LNCaP clone FGC (cell line): ENCODE results near the gene TSC22D1.

Experiments used
- DNase-seq: peaks from one replicate; pipeline ENCODE4 v3.0.0-alpha.2; 2011; ENCODE audit warnings: low read depth
- H3K4me3 ChIP-seq: 2 replicates; pipeline ENCODE4 v1.5.1; 2011; ENCODE audit warnings: mild to moderate bottlenecking, low read depth, low read length, control low read depth
- CTCF ChIP-seq: IDR thresholded peaks from 2 replicates; pipeline ENCODE4 v1.5.1; 2012; ENCODE audit warnings: mild to moderate bottlenecking; ENCODE audit not compliant: control insufficient read depth, insufficient read depth; ENCODE audit errors: extremely low read depth

Gene TSC22D1

GRCh38 chr13:44398606-44399005, 177.5 kb downstream of the TSC22D1 start:
- H3K4me3 ChIP-seq: no peak overlapping the region
- no peak for TF ChIP-seq CTCF
- no peak for DNase-seq

- no peak for TF ChIP-seq CTCF
- no peak overlapping the region for H3K4me3 ChIP-seq
- DNase-seq: no peak
Measured at GRCh38 chr13:44397766-44398223, 178.3 kb downstream of the TSC22D1 start.

- H3K4me3 ChIP-seq: no peak overlapping the region
- DNase-seq: no peak
- no peak for TF ChIP-seq CTCF
Measured at GRCh38 chr13:44396701-44397580, 179.2 kb downstream of the TSC22D1 start.

GRCh38 chr13:44395976-44396694, 180.0 kb downstream of the TSC22D1 start:
- no peak for TF ChIP-seq CTCF
- no peak overlapping the region for H3K4me3 ChIP-seq
- no peak for DNase-seq

- no peak for TF ChIP-seq CTCF
- DNase-seq: no peak
- H3K4me3 ChIP-seq: no peak overlapping the region
Measured at GRCh38 chr13:44394658-44395057, 181.5 kb downstream of the TSC22D1 start.

- DNase-seq: no peak
- TF ChIP-seq CTCF: no peak
Measured at GRCh38 chr13:44393391-44393790, 182.7 kb downstream of the TSC22D1 start.

More at GRCh38 chr13:44393391-44393790, 182.7 kb downstream of the TSC22D1 start:
- no peak overlapping the region for H3K4me3 ChIP-seq
